Suprapubic skin (tissue), 4 donors: ENCODE data around the gene GLUD2.

ENCODE experiments used
- CTCF ChIP-seq, 2 donors: fragments of 200-600 bp in 1 of 2; fragments of 450-650 bp in 1 of 2; sonication (generic) in 1 of 2; IDR thresholded peaks; one replicate each; pipeline ENCODE4 v1.5.1; 2016 to 2019; ENCODE audit warnings: antibody characterized with exemption in 2 of 2, mild to moderate bottlenecking in 1 of 2, moderate library complexity in 1 of 2
- EP300 ChIP-seq: sonication (generic); formaldehyde crosslinking; IDR thresholded peaks from one replicate; pipeline ENCODE4 v1.6.1; 2017; ENCODE audit warnings: antibody characterized with exemption
- POLR2A ChIP-seq, 2 donors: fragments of 450-650 bp; IDR thresholded peaks; one replicate each; pipeline ENCODE4 v1.6.1; 2017; ENCODE audit warnings: antibody characterized with exemption in 2 of 2, mild to moderate bottlenecking in 2 of 2, moderate library complexity in 2 of 2
- POLR2AphosphoS5 ChIP-seq, 3 donors: sonication (generic); formaldehyde crosslinking; IDR thresholded peaks; one replicate each; pipeline ENCODE4 v1.6.1; 2017; ENCODE audit warnings: antibody characterized with exemption in 3 of 3

- no peak for TF ChIP-seq CTCF (IDR thresholded peaks at IDR 0.05)
- TF ChIP-seq POLR2A (IDR thresholded peaks at IDR 0.05): no peak
- no peak for TF ChIP-seq POLR2AphosphoS5 (IDR thresholded peaks at IDR 0.05)
- TF ChIP-seq EP300: no peak
Measured at GRCh38 chrX:121000589-121000988, 46.8 kb upstream of the GLUD2 start.
